Osteoblast (primary cell): Measurements from ENCODE around the gene FAXDC2. TPM values are rescaled to one million over a fixed set of nuclear protein-coding genes. Genes with fewer than 3 reads are reported as not detected.

ENCODE experiments used
- DNase-seq: peaks from one replicate; pipeline ENCODE4 v3.0.0; 2011; ENCODE audit warnings: low spot score, mixed read lengths; ENCODE audit not compliant: insufficient read length; ENCODE audit errors: missing footprints
- H2AFZ ChIP-seq: 2 replicates; pipeline ENCODE4 v1.6.0; 2011; ENCODE audit warnings: mild to moderate bottlenecking, low read length
- H3K27ac ChIP-seq: 2 replicates; pipeline ENCODE4 v1.5.1; 2011; ENCODE audit warnings: mild to moderate bottlenecking, low read depth, low read length, moderate library complexity
- H3K27me3 ChIP-seq: 2 replicates; pipeline ENCODE4 v1.6.0; 2012; ENCODE audit warnings: mild to moderate bottlenecking, control low read depth, inconsistent platforms, low read length, moderate library complexity; ENCODE audit not compliant: insufficient read depth
- H3K36me3 ChIP-seq: 2 replicates; pipeline ENCODE4 v1.5.1; 2011; ENCODE audit warnings: mild to moderate bottlenecking, low read length, control low read depth, moderate library complexity; ENCODE audit not compliant: insufficient read depth
- H3K4me1 ChIP-seq: 2 replicates; pipeline ENCODE4 v1.5.1; 2011; ENCODE audit warnings: mild to moderate bottlenecking, low read length, control low read depth, moderate library complexity; ENCODE audit not compliant: insufficient read depth
- H3K4me2 ChIP-seq: 2 replicates; pipeline ENCODE4 v1.6.0; 2011; ENCODE audit warnings: mild to moderate bottlenecking, low read length; ENCODE audit not compliant: insufficient read depth
- H3K4me3 ChIP-seq: fragments of 200-600 bp; sonication (generic); 3 replicates; pipeline ENCODE4 v1.5.1; 2012; ENCODE audit warnings: mild to moderate bottlenecking, low read length, inconsistent platforms; ENCODE audit not compliant: insufficient read depth
- H3K79me2 ChIP-seq: 2 replicates; pipeline ENCODE4 v1.6.0; 2012; ENCODE audit warnings: mild to moderate bottlenecking, low read length, control low read depth, inconsistent platforms; ENCODE audit not compliant: insufficient read depth
- H3K9me3 ChIP-seq: 2 replicates; pipeline ENCODE4 v1.5.1; 2011; ENCODE audit warnings: low read depth, low read length, control low read depth
- H4K20me1 ChIP-seq: 2 replicates; pipeline ENCODE4 v1.6.0; 2012; ENCODE audit warnings: mild to moderate bottlenecking, low read length, control low read depth; ENCODE audit not compliant: insufficient read depth
- total RNA-seq: library from RNA; depleted of rRNA; stranded (reverse); fragments of >200 nt; gene quantifications from 2 replicates; pipeline ENCODE4 v1.2.3, GENCODE V29; 2012
- TF ChIP-seq, protein P1 (sequence below): IDR thresholded peaks from 2 replicates; pipeline ENCODE4 v1.5.1; 2011; ENCODE audit warnings: mild to moderate bottlenecking, low read depth, low read length, moderate library complexity; ENCODE audit errors: extremely low read depth

Gene FAXDC2
- total RNA-seq, 1 donor = 13.8 TPM

DNA sequence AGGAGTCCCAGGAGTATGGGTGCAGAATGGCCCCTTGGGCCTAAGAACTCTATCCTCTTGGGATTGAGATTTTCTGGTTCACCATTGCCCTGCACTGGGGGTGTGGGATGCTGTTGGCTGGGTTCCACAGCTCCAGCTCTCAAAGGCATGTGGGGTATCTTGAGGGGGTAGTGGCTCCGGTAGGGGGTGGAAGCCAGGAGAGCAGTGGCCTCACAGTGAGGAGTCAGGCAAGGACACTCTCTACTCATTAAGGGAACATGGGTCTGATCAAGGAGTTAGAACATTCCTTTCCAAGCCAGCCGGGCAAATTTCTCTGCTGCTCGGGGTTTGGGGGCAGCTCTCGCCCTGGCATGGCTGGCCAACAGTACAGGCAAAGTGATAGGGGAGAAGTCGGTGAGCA lies 62.2 kb downstream of the FAXDC2 start:
- Histone ChIP-seq H3K36me3 (peaks cover 31% of the 10 kb centered on the region), H4K20me1 (peaks cover 68% of the 10 kb centered on the region)

DNA sequence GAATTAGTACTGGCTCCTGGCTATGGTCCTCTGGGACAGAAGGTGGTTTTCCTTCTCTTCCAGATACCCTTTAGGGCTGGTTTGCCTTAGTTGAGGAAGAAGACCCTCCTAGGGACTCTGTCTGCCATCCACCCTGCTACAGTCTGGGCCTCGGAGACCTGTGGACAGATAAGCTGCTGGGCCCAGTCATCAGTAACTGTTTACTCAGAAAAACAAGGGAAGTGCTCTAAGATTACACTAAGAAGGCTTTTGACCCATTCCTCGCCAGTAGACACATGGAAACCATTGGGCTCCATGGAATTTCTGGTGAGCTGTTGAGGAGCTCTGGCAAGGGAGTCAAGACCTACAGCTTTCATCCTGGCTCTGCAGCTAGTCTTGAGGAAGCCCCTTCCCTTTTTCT lies 64.0 kb downstream of the FAXDC2 start:
- peak overlapping the region; percentile 46 for H3K27ac ChIP-seq
- no peaks in the 10 kb centered on the region for H3K9me3 ChIP-seq
- DNase-seq = no peak
- H3K36me3 ChIP-seq = peaks cover 13% of the 10 kb centered on the region
- peaks cover 97% of the 10 kb centered on the region for H3K79me2 ChIP-seq
- TF ChIP-seq, protein P1, sequence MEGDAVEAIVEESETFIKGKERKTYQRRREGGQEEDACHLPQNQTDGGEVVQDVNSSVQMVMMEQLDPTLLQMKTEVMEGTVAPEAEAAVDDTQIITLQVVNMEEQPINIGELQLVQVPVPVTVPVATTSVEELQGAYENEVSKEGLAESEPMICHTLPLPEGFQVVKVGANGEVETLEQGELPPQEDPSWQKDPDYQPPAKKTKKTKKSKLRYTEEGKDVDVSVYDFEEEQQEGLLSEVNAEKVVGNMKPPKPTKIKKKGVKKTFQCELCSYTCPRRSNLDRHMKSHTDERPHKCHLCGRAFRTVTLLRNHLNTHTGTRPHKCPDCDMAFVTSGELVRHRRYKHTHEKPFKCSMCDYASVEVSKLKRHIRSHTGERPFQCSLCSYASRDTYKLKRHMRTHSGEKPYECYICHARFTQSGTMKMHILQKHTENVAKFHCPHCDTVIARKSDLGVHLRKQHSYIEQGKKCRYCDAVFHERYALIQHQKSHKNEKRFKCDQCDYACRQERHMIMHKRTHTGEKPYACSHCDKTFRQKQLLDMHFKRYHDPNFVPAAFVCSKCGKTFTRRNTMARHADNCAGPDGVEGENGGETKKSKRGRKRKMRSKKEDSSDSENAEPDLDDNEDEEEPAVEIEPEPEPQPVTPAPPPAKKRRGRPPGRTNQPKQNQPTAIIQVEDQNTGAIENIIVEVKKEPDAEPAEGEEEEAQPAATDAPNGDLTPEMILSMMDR = no peak
- H3K4me1 ChIP-seq = peaks cover 25% of the 10 kb centered on the region
- H3K4me2 ChIP-seq = no peak overlapping the region
- H3K4me3 ChIP-seq = no peak overlapping the region
- no peaks in the 10 kb centered on the region for H3K27me3 ChIP-seq
- peaks cover 82% of the 10 kb centered on the region for H4K20me1 ChIP-seq
- no peak overlapping the region for H2AFZ ChIP-seq

More for the DNA sequence above, 62.2 kb downstream of the FAXDC2 start:
- Histone ChIP-seq H3K79me2 (peaks cover 97% of the 10 kb centered on the region), H2AFZ (no peak overlapping the region), H3K9me3 (no peaks in the 10 kb centered on the region), H3K27ac (no peak overlapping the region), H3K4me2 (no peak overlapping the region), H3K4me1 (peaks cover 22% of the 10 kb centered on the region), H3K27me3 (no peaks in the 10 kb centered on the region), H3K4me3 (no peak overlapping the region)
- DNase-seq = no peak
- TF ChIP-seq, protein P1 = no peak

DNA sequence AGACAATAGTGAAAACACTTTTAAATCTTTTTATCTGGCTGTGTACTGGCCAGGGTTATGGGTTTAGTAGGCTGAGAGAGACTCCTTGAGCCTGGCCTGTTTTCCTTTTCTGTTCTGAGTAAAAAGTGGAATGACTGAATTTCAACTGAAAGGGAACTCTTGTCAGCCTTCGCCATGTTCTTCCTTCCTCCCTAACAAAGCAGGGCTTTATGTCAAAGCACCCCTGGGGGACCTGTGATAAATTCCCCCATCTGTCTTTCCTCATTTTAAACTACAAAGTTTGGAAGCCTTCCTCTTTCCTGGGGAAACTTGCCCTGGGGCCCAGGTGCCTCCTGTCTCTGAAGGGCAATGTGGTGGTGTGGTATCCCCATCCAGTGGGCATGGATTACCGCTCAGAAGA lies 65.5 kb downstream of the FAXDC2 start:
- H3K4me3 ChIP-seq = no peak overlapping the region
- H3K4me1 ChIP-seq = peaks cover 30% of the 10 kb centered on the region
- peak overlapping the region; percentile 44 for H3K27ac ChIP-seq
- peaks cover 89% of the 10 kb centered on the region for H4K20me1 ChIP-seq
- no peak overlapping the region for H3K4me2 ChIP-seq
- H2AFZ ChIP-seq = no peak overlapping the region
- H3K9me3 ChIP-seq = no peaks in the 10 kb centered on the region
- H3K36me3 ChIP-seq = peaks cover under 1% of the 10 kb centered on the region
- H3K79me2 ChIP-seq = peaks cover 97% of the 10 kb centered on the region
- no peak for DNase-seq
- TF ChIP-seq, protein P1 = no peak
- H3K27me3 ChIP-seq = no peaks in the 10 kb centered on the region

DNA sequence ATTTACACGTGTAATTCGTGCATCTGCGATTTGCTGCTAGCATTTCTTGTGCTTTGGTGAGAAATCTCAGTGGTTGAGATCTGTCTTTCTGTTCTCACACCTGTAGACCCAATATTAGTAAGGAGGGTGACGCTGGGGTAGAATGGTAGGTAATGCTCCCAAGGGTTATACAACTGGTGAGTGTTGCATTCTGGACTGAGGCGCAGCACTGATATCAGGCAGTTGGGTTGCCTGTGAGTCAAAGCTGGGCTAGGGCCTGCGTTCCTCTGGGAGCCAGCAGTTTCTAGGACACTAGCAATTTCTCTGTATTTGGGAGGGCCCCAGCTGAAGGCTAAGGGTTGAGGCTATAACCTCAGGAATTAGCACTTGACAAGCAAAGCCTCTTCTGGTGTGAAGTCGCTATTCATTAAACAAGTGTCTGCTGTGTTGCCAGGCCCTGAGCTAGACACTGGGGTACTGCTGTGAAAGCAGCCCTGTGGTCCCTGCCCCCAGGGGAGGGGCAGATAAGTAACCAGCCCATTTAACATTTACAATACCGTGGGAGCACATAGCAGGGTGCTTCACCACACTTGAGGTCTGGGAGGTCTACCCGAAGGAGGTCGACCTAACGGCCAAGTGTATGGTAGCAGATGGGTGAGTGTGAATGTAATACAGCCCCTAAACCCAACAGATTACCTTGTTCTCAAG lies 66.5 kb downstream of the FAXDC2 start:
- peak overlapping the region; percentile 44 for H3K27ac ChIP-seq

More for the DNA sequence above, 66.5 kb downstream of the FAXDC2 start:
- Histone ChIP-seq H3K27me3 (no peaks in the 10 kb centered on the region), H3K9me3 (no peaks in the 10 kb centered on the region), H3K4me1 (peaks cover 38% of the 10 kb centered on the region), H3K4me3 (no peak overlapping the region), H2AFZ (no peak overlapping the region), H4K20me1 (peaks cover 96% of the 10 kb centered on the region), H3K4me2 (peak overlapping the region; percentile 35), H3K36me3 (no peaks in the 10 kb centered on the region), H3K79me2 (peaks cover 99% of the 10 kb centered on the region)
- TF ChIP-seq, protein P1 = no peak
- DNase-seq = peak; percentile 90
